LNCAP (cell line): ENCODE results near the gene SLCO1B3.

Experiments
- CTCF ChIP-seq: fragments of 450-650 bp; IDR thresholded peaks from 2 replicates; pipeline ENCODE4 v1.5.1; 2017; ENCODE audit warnings: mild to moderate bottlenecking

SLCO1B3 gene

GRCh38 chr12:20810487-20810886 lies at the start of gene SLCO1B3:
Gene SLCO1B3, plus strand, starts transcription at chr12:20810705. Its CDS starts 5,034 bp downstream, at chr12:20815739.
- TF ChIP-seq CTCF: no peak

GRCh38 chr12:20777420-20777819 lies 33.1 kb upstream of the SLCO1B3 start:
- no peak for TF ChIP-seq CTCF

- TF ChIP-seq CTCF: no peak
These were observed 31.5 kb upstream of the SLCO1B3 start for GRCh38 chr12:20778969-20779368.

GRCh38 chr12:20792971-20793370 lies 17.5 kb upstream of the SLCO1B3 start:
- no peak for TF ChIP-seq CTCF

GRCh38 chr12:20798554-20798953 lies 12.0 kb upstream of the SLCO1B3 start:
- peak; percentile 69 for TF ChIP-seq CTCF

- TF ChIP-seq CTCF: no peak
These were observed 10.3 kb upstream of the SLCO1B3 start for GRCh38 chr12:20800160-20800559.

- TF ChIP-seq CTCF: no peak
These were observed 9.5 kb upstream of the SLCO1B3 start for GRCh38 chr12:20801035-20801434.

- TF ChIP-seq CTCF: no peak
These were observed 4.6 kb upstream of the SLCO1B3 start for GRCh38 chr12:20805921-20806320.
